ENCODE data around the gene CDH5.

DNA sequence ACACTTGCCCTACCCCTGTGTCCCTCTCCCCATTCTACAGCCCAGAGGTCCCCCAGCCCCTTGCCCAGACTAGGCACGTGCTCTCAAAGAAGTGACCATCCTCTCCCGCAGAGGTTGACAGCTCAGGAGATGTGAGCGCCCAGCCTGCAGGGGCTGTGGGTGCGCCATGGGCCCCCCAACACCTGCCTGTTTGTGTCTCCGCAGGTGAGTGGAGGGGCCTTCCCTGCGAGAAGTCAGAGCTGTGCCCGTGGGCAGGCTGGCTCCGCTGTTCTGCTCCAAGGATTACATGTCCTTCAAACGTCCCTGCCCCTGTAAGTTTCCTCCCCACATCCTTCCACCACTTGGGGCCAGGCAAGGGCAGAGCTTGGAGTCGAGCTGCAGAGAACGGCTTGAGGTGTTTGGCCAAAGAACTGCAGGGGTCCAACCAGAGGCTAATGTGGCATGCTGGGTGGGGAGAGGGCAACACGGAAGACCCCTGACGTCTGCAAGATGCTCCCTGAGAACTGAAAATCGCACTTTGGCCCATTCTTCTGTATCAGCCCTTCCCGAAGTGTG is 71.0 kb downstream of the CDH5 start:
- TF ChIP-seq CTCF (optimal IDR thresholded peaks at IDR 0.05 in 1 of 3, IDR thresholded peaks at IDR 0.05 in 1 of 3, conservative IDR thresholded peaks at IDR 0.05 in 1 of 3; ENCODE audit: extremely low read depth in 1 of 3, insufficient read depth in 2 of 3, low read length in 3 of 3) (no peak), EZH2 (IDR thresholded peaks at IDR 0.05; ENCODE audit: low read length) (no peak)

Data from keratinocyte (primary cell).